Pancreas (tissue), 10 donors: ENCODE data around the gene BARX1. TPM values are rescaled to one million over a fixed set of nuclear protein-coding genes. Genes with fewer than 3 reads are reported as not detected.

Source experiments
- ATAC-seq, 4 donors: fragments of 200-7000 bp; cut with Tn5 transposase; one replicate each; pipeline versions ENCODE4 v1.8.0 to v1.9.1; 2020; ENCODE audit warnings: mild to moderate bottlenecking in 4 of 4, moderate library complexity in 4 of 4
- DNase-seq, 6 donors: peaks; one replicate each; pipeline ENCODE4 v3.0.0-alpha.2; 2020
- FAIRE-seq: peaks from 2 replicates; lab custom pipeline; 2012; peaks lifted over from hg19 to GRCh38; lab: Jason Lieb, UNC
- H3K27ac ChIP-seq, 4 donors: fragments of 200-600 bp; sonication (generic); 1 replicate in 3 of 4; 2 replicates in 1 of 4; pipeline versions ENCODE4 v1.5.0 to v1.8.0; 2020
- H3K27me3 ChIP-seq, 4 donors: fragments of 200-600 bp; one replicate each; pipeline ENCODE4 v1.8.0; 2021
- H3K36me3 ChIP-seq, 3 donors: fragments of 200-600 bp; sonication (generic) in 1 of 3; one replicate each; pipeline versions ENCODE4 v1.5.0 to v1.8.0; 2020 to 2021
- H3K4me1 ChIP-seq, 3 donors: fragments of 200-600 bp; one replicate each; pipeline ENCODE4 v1.8.0; 2021
- H3K4me3 ChIP-seq, 4 donors: fragments of 200-600 bp; sonication (generic) in 2 of 4; one replicate each; pipeline versions ENCODE4 v1.5.0 to v1.8.0; 2020 to 2021
- H3K9me3 ChIP-seq, 4 donors: fragments of 200-600 bp; one replicate each; pipeline ENCODE4 v1.8.0; 2021
- CTCF ChIP-seq, 4 donors: fragments of 200-600 bp; sonication (generic) in 3 of 4; IDR thresholded peaks; one replicate each; pipeline versions ENCODE4 v1.5.0 to v1.8.0; 2021; ENCODE audit warnings: antibody characterized with exemption in 4 of 4
- WGBS, 2 donors: extraction: QIAGEN DNeasy Blood & Tissue Kit; methylation state at CpG; one replicate each; pipeline ENCODE4 v1.1.7; 2013; 5-methylcytosine and 5-hydroxymethylcytosine counted together
- intact Hi-C, 3 donors: fragments of 100-400 bp; cut with DNase I; formaldehyde crosslinking; loops; one replicate each; pipeline versions ENCODE4 v1.11.1 to v1.14.2; 2022
- polyA plus RNA-seq, 2 donors: library from polyadenylated mRNA; stranded (reverse); fragments of 200-250 nt; gene quantifications; one replicate each; pipeline ENCODE4 v1.2.3, GENCODE V29; 2013
- total RNA-seq, 6 donors: library from RNA; stranded (reverse); fragmentation: NEBNext Ultra II Directional in 4 of 6; extraction: Animal tissue kit (Norgen Biotek cat#: 25700) in 4 of 6; gene quantifications; one replicate each; pipeline versions ENCODE4 v1.2.1 to v1.2.4, GENCODE V29; 2021 to 2023
- donor health status: healthy with polysubstance abuse.
- donor health status: DM: no; HTN: no; CAD: no; lungs with moderate emphysema.
- donor health status: DM: no; HTN: no; CAD: no.
- donor health status: control.
- donor health status: control.
- donor health status: Bipolar disorder and iron deficiency.
- donor health status: DM: yes; HTN: yes; CAD: no.
- donor health status: DM: no; HTN: no; CAD: no.
- donor health status: DM: no; HTN: no; CAD: no.
- donor health status: DM: yes; HTN: yes; CAD: no.

Gene BARX1
- total and polyA plus RNA-seq, 8 donors, result 0.19 to 3.7 (median 1.1) TPM; not detected in 3

DNA sequence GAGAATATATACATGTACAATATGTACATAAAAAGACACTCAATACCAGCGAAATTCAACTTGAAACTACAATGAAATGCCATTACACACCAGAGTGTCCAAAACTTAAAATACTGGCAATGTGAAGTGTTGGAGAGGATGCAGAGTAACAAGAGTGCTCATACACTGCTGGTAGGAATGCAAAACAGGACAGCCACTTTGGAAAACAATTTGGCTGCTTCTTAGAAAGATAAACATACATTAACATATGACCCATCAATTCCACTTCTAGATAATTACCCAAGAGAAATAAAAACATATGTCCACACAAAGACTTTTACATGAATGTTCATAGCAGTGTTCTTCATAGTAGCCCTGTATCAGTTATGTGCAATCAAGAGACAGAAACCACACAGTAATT is 39.4 kb upstream of the BARX1 start:
- H3K9me3 ChIP-seq, result no peaks in the 10 kb centered on the region
- H3K27ac ChIP-seq, result no peak overlapping the region
- TF ChIP-seq CTCF (IDR thresholded peaks at IDR 0.05), result no peak
- peaks cover 0 to 7% (median 0%) of the 10 kb centered on the region in 3 donors for H3K4me1 ChIP-seq
- H3K36me3 ChIP-seq, result no peaks in the 10 kb centered on the region
- DNase-seq (no peak), FAIRE-seq (no peak), ATAC-seq (no peak)
- no peaks in the 10 kb centered on the region for H3K27me3 ChIP-seq
- WGBS, 2 donors, result 81 to 87% methylated on average over 1 of the region's 1 CpG
- intact Hi-C loops, result no loop called here
- no peak overlapping the region for H3K4me3 ChIP-seq

- no peaks in the 10 kb centered on the region for H3K9me3 ChIP-seq
- TF ChIP-seq CTCF (IDR thresholded peaks at IDR 0.05), result no peak
- intact Hi-C loops, result no loop called here
- no peak overlapping the region for H3K4me3 ChIP-seq
- H3K4me1 ChIP-seq, result peaks cover 0 to 7% (median 0%) of the 10 kb centered on the region in 3 donors
- H3K36me3 ChIP-seq, result no peaks in the 10 kb centered on the region
- no peak for FAIRE-seq
- WGBS, 2 donors, result 76 to 84% methylated on average over 3 of the region's 3 CpGs
- no peak overlapping the region for H3K27ac ChIP-seq
- no peaks in the 10 kb centered on the region for H3K27me3 ChIP-seq
- no peak for DNase-seq
- no peak for ATAC-seq
Observed at GRCh38 chr9:93994132-93994531, 39.0 kb upstream of the BARX1 start.

DNA sequence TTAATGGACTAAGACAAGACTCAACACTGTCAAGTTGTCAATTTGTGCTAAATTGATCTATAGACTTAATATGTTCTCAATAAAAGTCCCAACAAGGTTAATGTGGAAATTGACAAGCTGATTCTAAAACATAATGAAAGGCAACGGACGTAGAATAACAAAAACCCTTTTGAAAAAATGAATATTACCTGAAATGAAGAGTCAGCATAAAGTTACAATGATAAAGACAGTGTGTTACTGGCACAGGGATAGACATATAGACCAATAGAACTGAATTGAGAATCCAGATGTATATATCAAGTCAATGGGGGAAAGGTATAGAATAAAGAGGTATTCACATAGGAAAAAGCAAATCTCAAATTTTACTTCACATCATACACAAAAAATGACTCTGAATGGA is 37.7 kb upstream of the BARX1 start:
- no peak for TF ChIP-seq CTCF (IDR thresholded peaks at IDR 0.05)
- Histone ChIP-seq H3K27ac (no peak overlapping the region), H3K4me1 (peaks cover 0 to 7% (median 0%) of the 10 kb centered on the region in 3 donors), H3K4me3 (no peak overlapping the region), H3K36me3 (no peaks in the 10 kb centered on the region), H3K27me3 (no peaks in the 10 kb centered on the region), H3K9me3 (no peaks in the 10 kb centered on the region)
- FAIRE-seq (no peak), ATAC-seq (no peak), DNase-seq (no peak)
- intact Hi-C loops, result no loop called here
- 83 to 91% methylated on average over 2 of the region's 2 CpGs for WGBS, 2 donors

- Histone ChIP-seq H3K27ac (no peak overlapping the region), H3K4me1 (no peaks in the 10 kb centered on the region), H3K36me3 (no peaks in the 10 kb centered on the region), H3K9me3 (no peaks in the 10 kb centered on the region), H3K27me3 (no peaks in the 10 kb centered on the region), H3K4me3 (no peak overlapping the region)
- FAIRE-seq (no peak), DNase-seq (no peak), ATAC-seq (no peak)
- no peak for TF ChIP-seq CTCF (IDR thresholded peaks at IDR 0.05)
- intact Hi-C loops, result no loop called here
Observed at GRCh38 chr9:93990448-93990847, 35.3 kb upstream of the BARX1 start.

DNA sequence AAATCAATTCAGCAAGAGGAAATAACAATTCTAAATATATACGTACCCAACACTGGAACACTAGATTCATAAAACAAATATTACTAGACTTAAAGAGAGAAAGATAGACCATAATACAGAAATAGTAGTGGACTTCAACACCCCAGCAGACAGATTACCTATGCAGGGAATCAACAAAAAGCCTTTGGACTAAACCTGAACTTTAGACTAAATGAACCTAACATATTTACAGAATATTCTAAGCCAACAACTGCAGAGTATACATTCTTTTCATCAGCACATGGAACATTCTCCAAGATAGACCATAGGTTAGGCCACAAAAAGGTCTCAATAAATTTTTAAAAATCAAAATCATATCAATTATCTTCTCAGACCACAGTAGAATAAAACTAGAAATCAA is 32.9 kb upstream of the BARX1 start:
- WGBS, 2 donors, result 51 to 58% methylated on average over 1 of the region's 1 CpG
- Histone ChIP-seq H3K4me1 (no peaks in the 10 kb centered on the region), H3K36me3 (no peaks in the 10 kb centered on the region), H3K27me3 (no peaks in the 10 kb centered on the region), H3K27ac (no peak overlapping the region), H3K4me3 (no peak overlapping the region), H3K9me3 (no peaks in the 10 kb centered on the region)
- FAIRE-seq, result no peak
- intact Hi-C loops, result no loop called here
- no peak for DNase-seq
- no peak for TF ChIP-seq CTCF (IDR thresholded peaks at IDR 0.05)
- no peak for ATAC-seq
